Panc1 (cell line): ENCODE data around the gene MYOG. TPM values are rescaled to one million over a fixed set of nuclear protein-coding genes. Genes with fewer than 3 reads are reported as not detected.

ENCODE experiments used
- ATAC-seq: fragments of 200-7000 bp; cut with Tn5 transposase; 2 replicates; pipeline ENCODE4 v1.9.1; 2020; ENCODE audit warnings: mild to moderate bottlenecking, moderate library complexity
- BruUV-seq: library from RNA; stranded (reverse); fragments of 400-500 nt; replicated peaks from 2 replicates; lab custom pipeline; 2021; lab: Mats Ljungman, UMichigan
- CTCF ChIA-PET: fragments of 300-600 bp; sonication (Branson Sonifier 250); formaldehyde crosslinking; loops from one replicate; lab custom pipeline; 2022; ENCODE audit warnings: antibody characterized with exemption; lab: Charles Lee
- POLR2A ChIA-PET: fragments of 300-600 bp; sonication (Branson Sonifier 250); formaldehyde crosslinking; loops from one replicate; lab custom pipeline; 2022; ENCODE audit warnings: antibody characterized with exemption; lab: Charles Lee
- DNase-seq: peaks from one replicate; pipeline ENCODE4 v3.0.0-alpha.2; 2010; ENCODE audit warnings: low read depth, low spot score
- H3K27ac ChIP-seq: 2 replicates; pipeline ENCODE4 v1.5.1; 2011; ENCODE audit warnings: mild to moderate bottlenecking, low read length, inconsistent platforms
- H3K27me3 ChIP-seq: fragments of 200-500 bp; sonication (Bioruptor generic); 2 replicates; pipeline ENCODE4 v1.6.0; 2014; ENCODE audit warnings: low read length, inconsistent platforms; ENCODE audit not compliant: control insufficient read depth, insufficient read depth
- H3K36me3 ChIP-seq: fragments of 200-500 bp; sonication (Bioruptor generic); 2 replicates; pipeline ENCODE4 v1.5.1; 2014; ENCODE audit warnings: inconsistent platforms, mild to moderate bottlenecking, low read length, moderate library complexity; ENCODE audit not compliant: control insufficient read depth, insufficient read depth
- H3K4me1 ChIP-seq: 2 replicates; pipeline ENCODE4 v1.5.1; 2011; ENCODE audit warnings: inconsistent platforms, mild to moderate bottlenecking, low read length, moderate library complexity; ENCODE audit not compliant: control insufficient read depth, insufficient read depth
- H3K4me3 ChIP-seq, 2 experiments: 2 replicates each; pipeline ENCODE4 v1.5.1; 2011 to 2012; ENCODE audit warnings: low read depth in 2 of 2, low read length in 2 of 2, mild to moderate bottlenecking in 2 of 2, inconsistent platforms in 1 of 2, moderate library complexity in 1 of 2
- H3K9me3 ChIP-seq: fragments of 200-500 bp; sonication (Bioruptor generic); 2 replicates; pipeline ENCODE4 v1.5.1; 2014; ENCODE audit warnings: low read depth, mild to moderate bottlenecking, inconsistent platforms, low read length, moderate library complexity; ENCODE audit not compliant: control insufficient read depth, insufficient read depth
- CTCF ChIP-seq: fragments of 450-650 bp; IDR thresholded peaks from 2 replicates; pipeline ENCODE4 v1.5.1; 2017; ENCODE audit warnings: mild to moderate bottlenecking
- POLR2AphosphoS5 ChIP-seq: IDR thresholded peaks from 2 replicates; pipeline ENCODE4 v1.6.1; 2012; ENCODE audit warnings: mild to moderate bottlenecking, low read depth, low read length, moderate library complexity
- REST ChIP-seq, 2 experiments: IDR thresholded peaks; 2 replicates each; pipeline ENCODE4 v1.6.1; 2011 to 2012; ENCODE audit warnings: low read depth in 2 of 2, control low read depth in 1 of 2, low read length in 1 of 2, mild to moderate bottlenecking in 1 of 2, moderate library complexity in 1 of 2; ENCODE audit not compliant: insufficient read depth in 1 of 2
- SIN3A ChIP-seq: IDR thresholded peaks from 2 replicates; pipeline ENCODE4 v1.6.1; 2012; ENCODE audit warnings: low read depth, mild to moderate bottlenecking, low read length, moderate library complexity, borderline replicate concordance; ENCODE audit not compliant: insufficient read depth
- TCF7L2 ChIP-seq: IDR thresholded peaks from 2 replicates; pipeline ENCODE4 v1.6.1; 2011; ENCODE audit warnings: mild to moderate bottlenecking, low read depth, low read length, inconsistent platforms
- in situ Hi-C: cut with HindIII; loops from 2 replicates; pipeline ENCODE4 v1.10.0; 2016; ENCODE audit warnings: low sequenced_read_pairs, low pct_unique_long_range_greater_than_20kb
- intact Hi-C: fragments of 100-400 bp; cut with micrococcal nuclease; formaldehyde crosslinking; loops from one replicate; pipeline ENCODE4 v1.10.0; 2022; ENCODE audit not compliant: unreplicated experiment
- total RNA-seq: library from RNA; stranded (reverse); gene quantifications from one replicate; pipeline ENCODE4 v1.2.1, GENCODE V29; 2021; ENCODE audit not compliant: unreplicated experiment

Gene MYOG
- total RNA-seq, 1 experiment from 2014 or later: not detected

- Histone ChIP-seq H3K4me1 (peaks cover 15% of the 10 kb centered on the region), H3K27ac (no peak overlapping the region), H3K36me3 (no peaks in the 10 kb centered on the region), H3K27me3 (peaks cover 4% of the 10 kb centered on the region), H3K4me3 (no peak overlapping the region), H3K9me3 (no peaks in the 10 kb centered on the region)
- ATAC-seq (no peak), DNase-seq (no peak)
- no peak for TF ChIP-seq REST (IDR thresholded peaks at IDR 0.05; ENCODE audit: insufficient read depth in 1 of 2, low read depth in 2 of 2, low read length in 1 of 2)
- no peak for TF ChIP-seq TCF7L2
- no peak for TF ChIP-seq SIN3A
- TF ChIP-seq CTCF: no peak
- no peak for TF ChIP-seq POLR2AphosphoS5
- no TSS peak for BruUV-seq
- in situ Hi-C loops (no loop called here), intact Hi-C loops (no loop called here)
- ChIA-PET POLR2A (no interaction called here), CTCF (no interaction called here)
Observed at GRCh38 chr1:203131548-203132200, 45.9 kb upstream of the MYOG start.

GRCh38 chr1:203130358-203130985 is 44.7 kb upstream of the MYOG start:
- Histone ChIP-seq H3K36me3 (no peaks in the 10 kb centered on the region), H3K4me3 (no peak overlapping the region), H3K27me3 (peaks cover 4% of the 10 kb centered on the region), H3K9me3 (no peaks in the 10 kb centered on the region), H3K4me1 (peaks cover 18% of the 10 kb centered on the region), H3K27ac (no peak overlapping the region)
- in situ Hi-C loops: no loop called here
- POLR2A ChIA-PET: no interaction called here
- DNase-seq (no peak), ATAC-seq (no peak)
- BruUV-seq: no TSS peak
- intact Hi-C loops: no loop called here
- CTCF ChIA-PET: interaction anchor here (0.6 kb wide), 2 partner anchors 16 to 85 kb away, joined by 3 to 13 read pairs; no protein-coding TSS in a partner anchor
- TF ChIP-seq REST (IDR thresholded peaks at IDR 0.05; ENCODE audit: insufficient read depth in 1 of 2, low read depth in 2 of 2, low read length in 1 of 2) (no peak), TCF7L2 (no peak), SIN3A (no peak), POLR2AphosphoS5 (no peak), CTCF (no peak)
